GM19324 (cell line): ENCODE results near the gene FEZ2.

Experiments used
- ATAC-seq: cut with Tn5 transposase; IDR thresholded peaks from one replicate; pipeline ENCODE4 v1.9.1; 2021; ENCODE audit warnings: mild to moderate bottlenecking, moderate library complexity; ENCODE audit not compliant: unreplicated experiment, low FRiP score

Gene FEZ2

DNA sequence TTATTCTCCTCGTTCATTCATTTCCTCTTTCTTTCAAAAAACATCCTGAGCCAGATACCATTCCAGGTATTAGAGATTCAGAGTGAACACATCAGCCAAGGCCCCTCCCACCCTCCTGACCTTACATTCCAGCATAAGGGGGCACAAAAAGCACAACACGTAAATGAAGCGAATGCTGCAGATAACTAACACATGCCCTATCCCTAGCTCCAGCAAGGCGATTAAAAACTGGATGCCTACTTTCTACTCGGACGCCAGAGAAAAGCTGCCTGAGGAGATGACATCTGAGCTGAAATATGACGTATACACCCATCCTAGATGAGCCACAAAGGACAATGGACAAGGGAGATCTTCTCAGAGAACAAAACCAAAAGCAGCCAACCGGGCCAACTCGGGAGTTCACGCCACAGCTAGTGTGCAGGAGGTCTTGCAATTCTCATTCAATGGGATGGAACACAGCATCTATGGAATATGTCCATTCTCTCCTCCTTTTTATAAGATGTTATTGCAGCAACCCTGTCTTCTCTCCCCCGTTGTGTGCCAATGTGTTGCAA is 33.5 kb downstream of the FEZ2 start:
- ATAC-seq, result no peak

DNA sequence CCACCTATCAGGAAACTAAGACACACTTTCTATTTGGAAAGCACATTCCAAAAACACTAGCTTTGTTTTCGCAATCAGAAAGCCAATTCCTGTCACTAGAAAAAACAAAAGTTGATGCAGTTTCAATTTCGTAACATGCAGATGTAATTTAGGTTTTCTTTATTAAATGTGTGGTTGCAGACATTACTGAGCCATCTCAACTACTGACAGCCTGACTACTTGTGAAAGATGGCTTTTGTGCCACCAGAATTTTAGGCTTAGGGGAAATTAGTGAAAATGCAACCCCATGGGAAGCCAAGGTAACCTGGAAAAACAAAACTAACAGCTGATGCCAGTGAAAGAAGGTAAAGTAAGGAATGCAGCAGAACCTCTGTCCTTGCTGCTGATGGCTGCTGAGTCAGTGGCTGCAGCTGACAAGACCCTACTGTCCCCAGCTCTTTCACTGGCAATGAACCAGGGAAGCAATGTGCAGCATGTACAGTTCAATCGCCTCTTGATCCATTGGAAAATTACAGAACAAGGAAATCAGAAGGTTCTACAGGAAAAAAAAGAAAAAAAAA is 34.9 kb downstream of the FEZ2 start:
- no peak for ATAC-seq

DNA sequence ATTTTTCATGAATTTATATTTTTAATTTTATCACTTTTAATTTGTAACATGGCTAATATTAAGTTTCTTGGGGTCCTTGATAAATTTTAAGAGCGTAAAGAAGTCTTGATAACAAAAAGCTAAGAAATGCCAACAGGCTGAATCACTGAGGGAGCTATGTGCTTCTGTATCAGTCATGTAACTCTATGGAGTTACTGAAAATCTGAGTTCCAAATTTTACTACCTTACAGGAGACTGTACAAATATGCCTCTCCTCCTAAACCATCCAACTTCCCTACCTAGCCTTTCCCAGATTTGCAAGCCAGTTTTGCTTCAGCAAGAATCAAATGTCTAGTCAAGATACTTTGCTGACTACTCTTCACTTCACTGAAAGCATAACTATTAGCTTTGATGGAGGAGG is 35.7 kb downstream of the FEZ2 start:
- no peak for ATAC-seq

DNA sequence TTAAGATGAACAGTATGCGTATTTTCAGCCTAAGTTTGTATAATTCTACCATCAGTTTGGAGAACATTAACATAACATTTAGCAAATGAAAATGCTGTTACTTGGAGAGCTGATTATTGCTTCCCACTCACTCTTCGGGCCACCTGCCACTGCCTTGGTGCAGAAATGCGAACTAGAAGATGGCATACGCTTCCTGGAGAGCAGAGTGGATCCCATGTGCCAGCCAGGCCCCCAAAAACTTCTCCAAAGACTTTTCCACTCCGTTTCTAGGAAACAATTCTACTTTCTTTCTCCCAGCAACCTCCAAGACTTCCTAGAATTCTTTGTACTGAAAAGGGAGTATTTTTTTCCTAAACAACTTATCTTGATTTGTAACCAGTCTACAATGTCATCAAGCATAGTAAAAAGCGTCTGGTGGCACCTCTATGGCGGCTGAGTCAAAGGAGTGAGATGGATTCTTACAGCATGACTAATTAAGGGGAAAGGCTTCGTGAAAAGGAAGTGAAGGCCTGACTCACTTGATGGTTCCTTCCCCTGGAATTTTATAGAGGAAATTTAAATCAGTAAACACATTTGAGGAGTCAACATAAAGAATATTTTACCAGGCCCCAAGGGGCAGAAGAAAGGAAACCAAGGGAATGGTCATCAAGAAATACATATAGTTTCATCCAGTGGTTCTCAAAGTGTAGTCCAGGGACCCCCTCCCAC is 36.6 kb downstream of the FEZ2 start:
- ATAC-seq, result no peak

DNA sequence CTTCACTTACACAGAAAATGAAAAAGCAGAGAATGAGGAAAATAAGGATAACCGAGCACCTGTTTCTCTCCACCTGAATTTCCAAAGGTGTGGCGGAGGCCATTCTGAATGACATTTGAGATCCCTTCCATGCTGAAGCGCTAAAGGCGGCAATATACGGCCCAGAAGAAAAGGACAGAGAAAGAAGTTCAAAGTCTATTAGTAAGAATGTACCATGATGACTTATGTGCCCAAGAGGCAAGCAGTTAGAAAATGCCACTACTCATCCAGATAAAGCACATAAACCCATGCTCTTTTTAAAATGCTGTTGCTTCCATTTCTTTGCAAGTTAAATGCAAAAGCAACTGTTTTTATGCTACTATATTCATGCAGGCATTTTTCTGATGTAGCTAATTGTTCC is 37.2 kb downstream of the FEZ2 start:
- no peak for ATAC-seq

DNA sequence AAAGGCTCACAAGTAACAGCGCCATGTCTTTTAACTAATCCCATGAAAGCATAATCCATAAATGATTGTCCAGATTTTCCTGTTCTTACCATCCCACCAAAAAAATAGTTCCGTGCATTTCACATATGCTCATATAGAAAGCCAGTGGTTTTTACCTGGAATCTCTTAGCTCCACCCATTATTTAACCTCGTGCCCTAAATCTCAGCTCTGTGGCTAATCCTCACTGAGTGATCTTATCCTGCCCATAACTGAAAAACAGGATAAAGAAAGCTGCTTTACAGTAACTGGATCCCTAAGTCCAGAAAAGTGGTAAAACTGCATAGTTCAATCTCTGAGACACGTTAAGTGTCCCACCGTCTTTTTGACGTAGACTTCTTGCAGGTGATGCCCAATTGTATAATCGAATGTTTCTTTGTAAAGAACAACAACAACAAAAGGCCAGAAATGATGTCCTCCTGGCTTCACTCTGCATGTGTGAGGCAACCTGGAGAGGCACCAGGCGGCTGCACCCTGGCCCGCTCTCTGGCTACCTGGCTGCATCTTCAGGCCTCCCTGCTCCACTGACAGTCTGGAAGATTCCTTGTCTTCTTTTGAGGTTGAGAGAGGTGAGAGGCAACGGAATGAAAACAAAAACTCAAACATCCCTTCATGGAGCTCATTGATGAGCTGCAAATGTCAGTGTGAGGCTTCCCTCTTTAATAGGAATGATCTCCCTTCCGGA is 38.6 kb downstream of the FEZ2 start:
- no peak for ATAC-seq

DNA sequence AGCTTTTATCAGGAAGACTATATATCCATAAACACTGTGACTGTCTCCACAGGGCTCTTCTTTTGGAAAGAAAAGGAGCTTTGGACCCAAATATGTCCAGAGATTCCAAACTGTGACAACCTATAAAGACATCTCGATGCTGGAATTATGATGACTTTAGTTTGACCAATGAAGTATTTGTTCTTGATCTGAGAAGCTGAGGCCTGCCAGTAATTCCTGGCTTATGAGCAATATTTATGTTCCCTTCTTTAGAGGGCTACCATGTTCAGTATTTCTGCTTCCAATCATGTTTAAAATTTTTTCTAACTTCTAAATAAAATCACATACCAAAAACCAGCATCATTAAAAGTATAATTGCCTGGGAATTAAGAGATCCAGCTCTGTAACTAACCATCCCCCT is 41.1 kb downstream of the FEZ2 start:
- no peak for ATAC-seq

DNA sequence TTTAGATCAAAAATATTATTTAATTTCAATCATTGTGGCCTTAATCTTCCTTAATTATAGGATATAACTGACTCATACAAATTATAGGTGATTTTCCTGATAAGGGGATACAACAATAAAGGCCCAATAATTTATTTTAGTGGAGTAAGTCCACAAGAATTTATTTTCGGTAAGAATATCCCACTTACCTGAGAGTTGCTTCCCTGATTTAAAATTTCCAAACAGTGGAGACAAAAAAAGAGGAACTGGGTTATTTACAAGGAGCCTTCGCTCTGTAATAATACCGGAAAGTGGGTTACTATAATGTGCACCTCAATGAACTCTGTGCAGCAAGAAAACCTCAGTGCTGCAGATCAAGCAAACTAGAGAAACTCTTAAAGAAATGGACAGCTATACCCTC is 42.2 kb downstream of the FEZ2 start:
- ATAC-seq, result no peak

DNA sequence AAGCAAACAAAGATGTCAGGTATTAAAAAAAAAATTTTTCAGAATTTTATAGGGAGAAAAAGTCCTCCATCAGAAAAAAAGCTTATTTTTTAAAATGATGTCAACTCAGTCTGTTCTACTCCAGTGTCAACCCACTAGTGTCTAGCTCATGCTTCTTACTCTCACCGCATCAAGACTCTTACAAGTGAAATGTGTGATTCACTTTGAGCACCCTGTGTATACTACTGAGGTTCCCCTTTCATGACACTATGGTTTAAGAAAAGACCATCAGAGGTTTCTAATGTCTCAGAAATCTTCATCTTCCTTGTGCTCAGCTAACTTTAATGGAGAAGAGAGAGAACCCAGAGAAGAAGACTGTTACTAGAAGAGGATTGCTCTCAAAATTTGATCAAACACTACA is 43.4 kb downstream of the FEZ2 start:
- no peak for ATAC-seq

DNA sequence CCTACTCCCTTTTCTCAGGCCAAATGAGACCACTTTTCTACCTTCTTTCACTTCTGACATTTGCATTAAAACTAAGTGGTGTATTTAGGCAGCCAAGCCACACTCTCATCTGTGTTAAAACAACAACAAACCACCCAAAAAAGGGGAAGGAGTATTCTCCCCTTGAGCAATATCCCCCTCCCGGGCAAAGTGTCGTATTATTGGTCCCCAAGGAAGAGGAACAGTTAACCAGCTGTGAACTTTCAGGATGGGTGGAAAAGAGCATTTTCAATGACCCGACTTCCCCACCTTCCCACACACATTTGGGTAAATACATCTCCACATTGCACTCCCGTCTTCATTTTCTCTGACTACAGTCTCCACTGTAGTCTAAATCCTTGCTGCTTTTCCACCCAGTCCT is 44.3 kb downstream of the FEZ2 start:
- no peak for ATAC-seq

DNA sequence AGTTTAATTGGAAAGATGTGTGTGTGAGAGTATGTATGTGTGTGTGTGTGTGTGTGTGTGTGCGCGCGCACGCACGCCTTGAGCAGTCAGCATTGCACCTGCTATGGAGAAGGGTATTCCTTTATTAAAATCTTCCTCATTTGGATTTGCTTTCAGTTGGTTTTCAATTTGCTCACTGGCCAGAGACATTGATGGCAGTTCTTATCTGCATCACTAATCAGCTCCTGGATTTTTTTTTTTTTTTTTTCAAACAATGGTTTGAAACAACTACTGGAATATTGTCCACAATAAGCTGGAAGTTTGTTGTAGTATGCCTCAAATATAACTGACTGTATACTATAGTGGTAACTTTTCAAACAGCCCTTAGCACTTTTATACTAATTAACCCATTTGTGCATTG is 48.0 kb downstream of the FEZ2 start:
- no peak for ATAC-seq

DNA sequence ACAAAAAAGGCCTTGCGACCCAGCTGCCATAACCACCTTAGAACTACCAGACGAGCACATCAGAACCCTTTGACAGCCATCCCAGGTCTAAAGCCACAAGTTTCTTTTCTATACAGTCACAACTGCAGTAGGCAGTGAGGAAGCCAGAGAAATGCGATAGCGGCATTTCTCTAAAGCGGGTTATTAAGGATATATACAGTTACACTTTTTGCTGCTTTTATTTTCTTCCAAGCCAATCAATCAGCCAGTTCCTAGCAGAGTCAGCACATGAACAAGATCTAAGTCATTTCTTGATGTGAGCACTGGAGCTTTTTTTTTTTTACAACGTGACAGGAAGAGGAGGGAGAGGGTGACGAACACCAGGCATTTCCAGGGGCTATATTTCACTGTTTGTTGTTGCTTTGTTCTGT is 48.8 kb downstream of the FEZ2 start:
- no peak for ATAC-seq

DNA sequence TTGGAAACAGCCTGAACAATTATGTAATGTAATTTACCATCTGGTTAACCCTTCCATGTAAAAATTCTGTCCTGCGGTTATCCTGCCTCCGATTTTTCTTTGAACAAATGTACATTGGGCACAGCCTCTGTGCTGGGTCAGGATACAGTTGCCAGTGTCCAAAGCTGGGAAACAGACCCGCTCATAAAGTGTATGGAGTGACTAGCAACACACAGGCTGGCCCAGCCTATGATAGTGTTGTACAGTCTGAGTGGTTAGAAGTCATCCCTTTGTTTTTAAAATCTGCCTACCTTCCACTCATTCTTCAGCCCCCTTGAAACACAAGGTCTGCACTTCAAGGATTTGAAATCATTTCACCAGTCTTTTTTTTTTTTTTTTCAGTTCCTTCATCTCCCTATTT is 50.1 kb downstream of the FEZ2 start:
- no peak for ATAC-seq

DNA sequence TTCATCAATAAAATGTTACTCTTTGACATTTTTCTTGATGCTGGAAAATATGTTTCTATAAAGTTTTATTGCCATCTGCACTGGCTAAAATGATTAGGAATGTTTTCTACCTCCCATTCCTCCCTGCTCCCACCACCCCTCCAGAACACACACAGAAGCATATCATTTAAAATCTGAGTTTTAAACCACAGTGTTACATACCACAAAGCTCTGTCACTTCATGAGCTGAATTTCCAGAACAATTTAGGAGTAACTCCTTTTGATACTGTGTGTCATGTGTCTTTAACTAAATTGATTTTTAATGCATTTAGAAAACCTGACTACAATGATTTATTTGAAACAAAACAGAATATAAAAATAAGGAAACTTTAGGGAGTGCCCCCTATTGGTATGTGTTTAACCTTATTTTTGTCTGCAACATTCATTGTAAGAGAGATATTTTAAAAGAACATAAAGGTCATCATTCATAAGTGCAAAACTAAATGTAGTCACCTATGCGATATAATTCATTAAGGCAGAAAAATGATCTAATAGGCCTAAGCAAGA is 52.0 kb downstream of the FEZ2 start:
- ATAC-seq, result no peak

DNA sequence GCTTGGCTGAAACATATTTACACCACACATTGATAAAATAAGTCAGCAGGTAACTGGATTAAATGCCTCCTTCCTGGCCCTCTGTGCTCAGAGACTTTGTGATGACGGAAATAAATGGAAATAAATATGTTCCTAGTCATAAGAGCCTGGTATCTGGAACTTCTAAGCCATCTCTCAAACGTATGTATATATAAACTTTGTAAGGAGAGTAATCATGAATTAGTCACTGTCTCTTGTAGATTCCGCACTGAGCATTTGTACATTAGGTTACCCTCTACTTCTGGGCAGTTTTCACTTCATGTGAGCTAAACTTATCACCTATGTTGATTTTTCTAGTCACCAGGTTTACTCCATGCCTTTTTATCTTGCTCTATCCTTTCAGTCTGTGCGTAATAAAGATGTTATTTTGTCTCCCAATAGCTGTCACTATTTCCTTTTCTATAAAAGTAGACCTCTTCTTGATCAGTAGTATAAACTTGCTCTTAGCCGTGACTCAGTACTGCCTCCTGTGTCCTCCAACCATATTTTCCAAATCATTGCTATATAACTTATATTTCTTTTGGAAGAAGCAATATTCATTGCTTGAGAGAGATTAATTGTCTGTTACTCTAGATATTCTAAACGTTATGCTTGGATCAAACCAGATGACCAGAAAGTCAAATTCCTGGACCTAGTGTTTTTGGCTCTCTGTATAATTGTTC is 53.2 kb downstream of the FEZ2 start:
- no peak for ATAC-seq

DNA sequence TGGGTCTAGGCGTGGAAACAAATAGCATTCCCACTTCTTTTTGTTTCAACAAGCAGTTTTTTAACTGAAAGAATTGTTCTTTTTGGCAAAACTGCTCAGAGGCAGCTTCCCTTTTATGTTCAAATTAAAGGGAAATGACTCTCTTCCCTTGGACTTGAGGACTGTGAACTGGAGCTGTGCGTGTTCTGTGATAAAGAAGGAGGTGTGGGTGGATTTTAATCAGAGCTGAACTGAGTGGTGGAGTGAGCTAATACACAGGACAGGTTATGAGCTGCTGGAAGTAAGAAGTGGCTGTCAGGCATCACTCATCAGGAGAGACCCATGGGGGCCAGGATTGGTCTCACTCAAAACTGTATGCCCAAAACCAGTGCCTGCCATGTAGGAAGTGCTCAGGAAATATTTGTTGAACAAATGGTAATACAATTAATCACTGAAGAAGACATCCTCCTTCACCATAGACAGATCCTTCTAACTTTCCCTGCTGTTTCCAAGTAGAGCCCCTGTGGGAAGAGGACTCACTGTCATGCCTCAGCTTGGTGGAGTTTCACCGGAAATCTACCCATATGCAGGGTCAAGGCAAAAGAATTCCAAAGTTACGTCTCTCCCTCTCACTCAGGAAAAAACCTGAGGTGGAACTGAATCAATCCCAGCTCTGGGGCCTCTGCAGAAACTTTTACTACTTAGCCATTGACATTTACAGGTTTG is 55.9 kb downstream of the FEZ2 start:
- ATAC-seq, result no peak

DNA sequence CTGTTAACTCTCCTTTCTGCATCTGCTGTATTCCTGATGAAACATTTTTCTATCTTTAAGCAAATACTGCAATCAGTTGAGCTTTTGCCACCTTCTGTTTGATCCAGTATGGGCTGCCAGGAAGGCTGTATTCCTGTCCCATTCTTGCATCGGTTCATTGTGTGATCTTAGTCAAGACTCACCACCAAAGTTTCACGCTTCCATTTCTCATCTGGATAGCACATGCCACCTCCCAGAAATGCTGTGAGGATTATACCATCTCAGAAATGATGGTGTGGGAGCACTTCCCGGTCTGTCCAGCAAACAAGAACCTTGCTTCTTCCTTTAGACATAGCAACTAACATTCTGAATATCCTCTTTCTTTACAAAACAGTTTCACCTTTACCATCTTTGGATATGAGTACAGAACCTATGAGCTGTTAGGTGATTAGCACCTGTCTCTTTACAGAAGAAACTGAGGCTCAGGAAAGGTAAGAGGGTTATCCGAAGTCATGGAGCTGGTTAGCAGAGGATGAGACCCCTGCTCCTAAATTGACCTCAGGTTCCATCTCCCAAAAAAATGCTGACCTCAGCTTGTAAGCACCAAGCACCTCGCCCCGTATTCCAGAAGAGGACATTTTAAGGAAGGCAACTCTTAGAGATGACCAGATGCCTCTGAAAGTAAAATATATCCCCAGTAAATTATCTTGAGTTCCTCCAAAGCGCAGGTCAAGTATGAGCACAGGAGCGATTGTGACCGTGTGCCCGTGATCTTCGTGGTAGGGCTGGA is 56.8 kb downstream of the FEZ2 start:
- ATAC-seq, result no peak

DNA sequence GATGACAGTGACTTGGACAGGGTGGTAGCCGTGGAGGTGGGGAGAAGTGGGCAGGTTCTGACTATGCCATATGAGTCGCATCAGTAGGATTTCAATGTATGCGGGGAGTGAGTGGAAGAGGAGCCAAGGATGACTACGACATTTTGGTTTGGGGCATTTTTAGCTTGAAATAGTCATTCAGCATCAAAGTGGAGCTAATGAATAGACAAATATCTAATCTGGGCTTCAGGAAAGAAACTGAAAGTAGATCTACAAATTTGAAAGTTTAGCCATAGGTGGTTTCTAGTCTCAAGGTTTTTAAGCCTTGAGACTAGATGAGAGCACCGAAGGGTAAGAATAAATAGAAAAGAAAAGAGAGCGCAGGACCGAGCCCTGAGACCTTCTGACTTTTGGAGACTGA is 58.3 kb downstream of the FEZ2 start:
- ATAC-seq, result peak; percentile 63

DNA sequence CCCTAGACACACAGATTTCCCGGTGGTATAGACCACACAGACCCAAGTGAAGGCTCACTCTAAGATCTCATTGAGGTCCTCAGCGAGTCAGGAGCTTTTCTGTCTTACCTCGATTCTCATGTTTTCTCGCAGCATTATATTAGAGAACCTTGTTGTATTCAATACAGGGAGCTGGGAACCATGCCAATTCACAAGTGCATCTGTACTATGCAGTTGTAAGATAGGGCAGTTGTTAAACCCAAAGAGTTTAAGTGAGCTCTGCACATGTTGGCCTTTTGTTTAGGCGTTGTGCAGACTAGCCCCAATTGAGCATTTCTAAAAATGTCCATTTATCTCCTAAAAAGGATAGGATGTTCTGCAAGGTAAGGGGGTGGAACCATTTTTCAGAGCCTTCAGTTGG is 59.6 kb downstream of the FEZ2 start:
- ATAC-seq, result no peak

DNA sequence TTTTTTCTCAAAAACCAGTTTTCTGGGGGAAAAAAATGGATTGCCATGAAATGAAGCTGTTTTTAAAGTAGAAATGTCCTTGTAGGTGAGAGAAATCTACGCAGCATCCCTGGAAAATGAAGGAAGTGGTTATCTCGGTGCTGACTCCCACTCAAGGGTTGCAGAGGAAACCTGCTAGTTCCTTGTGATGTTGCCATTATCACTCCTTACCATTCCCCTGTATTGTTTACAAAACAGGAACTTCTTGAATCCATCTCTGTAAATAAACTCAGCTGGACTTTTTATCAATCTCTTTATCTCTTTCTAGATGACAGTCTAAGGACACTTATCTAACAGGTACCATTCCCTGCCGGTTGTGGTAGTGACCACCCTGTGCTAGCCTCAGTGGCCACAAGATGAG is 61.2 kb downstream of the FEZ2 start:
- ATAC-seq, result no peak
